GM21619 (cell line): ENCODE measurements around the gene MT1B.

Experiments used
- ATAC-seq: cut with Tn5 transposase; IDR thresholded peaks from one replicate; pipeline ENCODE4 v1.9.1; 2021; ENCODE audit not compliant: unreplicated experiment

MT1B gene

GRCh38 chr16:56683424-56684172 is 31.9 kb downstream of the MT1B start:
- no peak for ATAC-seq

DNA sequence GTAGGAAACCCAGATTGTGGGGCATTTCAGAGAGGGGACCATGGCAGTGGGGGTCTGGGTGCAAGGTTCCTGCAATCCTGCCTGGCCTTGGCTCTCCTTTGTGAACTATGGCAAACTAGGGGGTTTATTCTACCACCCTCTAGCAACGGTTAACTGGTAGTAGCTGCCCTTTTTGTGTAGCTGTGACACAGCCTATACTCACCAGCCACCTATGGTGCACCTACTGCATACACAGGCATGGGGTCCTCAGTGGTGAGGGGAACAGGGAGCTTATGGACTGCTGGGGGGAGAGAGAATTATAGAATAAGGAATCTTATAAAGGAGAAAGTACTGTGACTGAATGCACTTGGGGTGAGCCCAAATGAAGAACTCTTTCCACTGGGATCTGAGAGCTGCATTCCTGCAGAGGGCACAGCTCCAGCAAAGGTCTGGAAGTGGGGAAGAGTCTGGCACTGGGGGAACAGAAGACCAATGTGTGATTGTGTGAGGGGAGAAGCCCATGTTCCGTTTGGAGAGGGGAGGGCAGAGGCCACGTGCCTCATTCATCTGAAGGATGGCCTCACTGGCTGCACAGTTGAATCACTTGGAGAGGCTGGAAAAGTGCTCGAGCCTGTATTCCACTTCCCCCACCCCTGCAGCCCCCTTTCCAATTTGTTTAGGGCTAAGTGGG is 32.7 kb downstream of the MT1B start:
- no peak for ATAC-seq

- ATAC-seq: no peak
These were observed 33.4 kb downstream of the MT1B start for GRCh38 chr16:56684926-56685590.

DNA sequence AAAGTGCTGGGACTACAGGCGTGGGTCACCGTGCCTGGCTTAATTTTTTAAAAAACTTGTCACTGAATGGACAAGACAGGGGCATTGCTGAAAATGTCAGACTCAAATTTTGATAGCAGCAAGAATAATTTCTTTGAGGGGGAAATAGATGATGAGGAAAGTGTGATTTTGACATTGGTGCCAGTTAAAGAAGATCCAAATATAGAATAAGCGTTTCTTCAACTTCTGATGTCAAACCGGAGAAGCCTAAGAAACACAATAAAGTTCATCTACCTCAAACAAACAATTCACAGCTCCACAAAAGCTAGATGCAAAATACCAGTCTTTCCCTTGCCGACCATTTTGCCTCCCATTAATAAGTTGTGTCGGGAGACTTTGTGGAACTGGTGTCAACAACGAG is 35.1 kb downstream of the MT1B start:
- ATAC-seq: no peak

DNA sequence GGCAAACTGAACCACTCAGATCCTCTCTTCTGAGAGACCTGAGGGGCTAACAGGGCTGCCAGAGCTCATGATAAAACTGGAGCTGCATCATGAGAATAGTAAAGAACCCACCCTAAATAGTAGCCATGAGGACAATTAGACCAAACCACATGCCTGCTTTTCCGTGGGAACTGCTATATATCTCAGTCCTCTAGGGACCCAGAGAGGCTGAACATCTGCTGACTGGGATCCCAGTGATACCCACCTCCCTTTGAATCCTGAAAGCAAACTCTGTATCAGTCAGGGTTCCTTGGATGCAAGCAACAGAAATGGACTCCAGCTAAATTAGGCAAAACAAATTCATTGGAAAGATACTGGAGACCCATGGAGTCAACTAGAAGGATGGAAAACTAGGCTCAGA is 37.1 kb downstream of the MT1B start:
- no peak for ATAC-seq

GRCh38 chr16:56689171-56689570 is 37.5 kb downstream of the MT1B start:
- no peak for ATAC-seq

DNA sequence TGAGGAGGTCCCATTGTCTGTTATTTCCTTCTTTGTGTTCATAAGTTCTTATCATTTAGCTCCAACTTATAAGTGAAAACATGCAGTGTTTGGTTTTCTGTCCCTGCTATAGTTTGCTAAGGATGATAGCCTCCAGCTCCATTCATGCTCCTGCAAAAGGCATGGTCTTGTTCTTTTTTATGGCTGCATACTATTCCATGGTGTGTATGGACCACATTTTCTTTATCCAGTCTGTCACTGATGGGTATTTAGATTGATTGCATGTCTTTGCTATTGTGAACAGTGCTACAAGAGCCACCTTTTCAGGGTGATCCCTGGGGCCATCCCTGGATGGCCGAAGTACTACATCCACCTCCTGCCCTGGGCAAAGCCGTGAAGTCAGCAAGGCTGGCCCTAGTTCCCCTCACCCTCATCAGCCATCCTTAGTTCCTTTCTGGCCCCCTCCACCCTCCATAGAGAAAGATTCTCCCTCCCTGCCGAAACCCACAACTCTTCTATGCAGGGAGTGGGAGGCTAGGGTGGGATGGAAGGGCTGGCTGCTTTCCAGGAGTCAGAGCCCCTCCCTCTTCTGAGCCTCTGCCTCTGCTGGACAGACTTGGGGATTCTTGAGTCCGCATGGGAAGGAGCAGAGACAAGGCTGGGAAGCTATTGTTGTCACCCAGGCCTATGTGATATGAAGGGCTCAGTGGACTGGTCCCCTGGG is 38.9 kb downstream of the MT1B start:
- ATAC-seq: no peak

- no peak for ATAC-seq
These were observed 40.2 kb downstream of the MT1B start for GRCh38 chr16:56691885-56692284.

DNA sequence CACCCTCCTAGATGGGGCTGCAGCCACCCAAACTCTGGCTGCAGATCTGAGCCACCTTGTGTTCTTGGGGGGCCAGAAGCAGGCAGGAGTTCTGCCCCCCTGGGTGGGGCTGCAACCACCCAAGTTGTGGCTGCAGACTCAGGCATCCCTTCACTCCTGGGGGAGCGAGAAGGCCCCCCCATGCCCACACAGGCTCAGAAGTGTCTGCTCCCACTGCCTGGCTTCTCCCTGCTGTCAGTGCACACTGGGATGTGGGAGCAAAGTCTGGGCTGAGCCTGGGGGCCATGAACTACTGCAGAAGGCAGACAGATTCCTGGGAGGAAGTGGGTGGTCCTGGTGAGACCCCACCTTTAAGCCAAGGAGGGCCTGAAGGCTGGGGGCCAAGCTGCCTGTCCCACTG is 43.6 kb downstream of the MT1B start:
- ATAC-seq: no peak

- no peak for ATAC-seq
These were observed 45.9 kb downstream of the MT1B start for GRCh38 chr16:56697456-56698155.

GRCh38 chr16:56700195-56700594 is 48.5 kb downstream of the MT1B start:
- ATAC-seq: no peak

GRCh38 chr16:56700631-56701030 is 48.9 kb downstream of the MT1B start:
- ATAC-seq: no peak

DNA sequence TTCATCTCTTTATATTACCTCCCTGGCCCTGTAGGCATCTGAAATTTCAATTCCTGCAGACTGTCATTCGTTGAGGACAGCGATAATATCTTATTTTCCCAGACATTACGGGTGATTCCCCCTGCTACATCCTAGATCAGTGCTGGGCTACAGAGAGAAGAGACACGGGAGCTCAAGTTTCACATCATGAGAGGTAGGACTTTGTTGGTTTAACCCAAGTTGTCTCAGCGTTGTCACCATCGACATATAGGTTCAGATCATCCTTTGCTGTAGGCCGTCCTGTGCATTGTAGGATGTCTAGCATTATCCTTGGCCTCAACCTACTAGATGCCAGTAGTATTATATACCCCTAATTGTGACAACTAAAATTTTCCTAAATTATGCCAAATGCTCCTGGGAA is 49.8 kb downstream of the MT1B start:
- no peak for ATAC-seq
